ENCODE data around the gene HCRTR1. TPM values are rescaled to one million over a fixed set of nuclear protein-coding genes. Genes with fewer than 3 reads are reported as not detected.

The HCRTR1 gene
- polyA plus RNA-seq, 1 of the 3 experiments (the other 2 are of a cell fraction), result 0.03 TPM

- no peak for TF ChIP-seq FOXJ3 (CRISPR knock-in tag; IDR thresholded peaks at IDR 0.05)
Observed at GRCh38 chr1:31642897-31643296, 25.4 kb downstream of the HCRTR1 start (continued).

GRCh38 chr1:31643976-31644559 lies 26.6 kb downstream of the HCRTR1 start:
- peak overlapping the region; percentile 77; the same call in 1 of the 2 replicates for H2AFZ ChIP-seq (ENCODE audit: low read depth)
- H4K20me1 ChIP-seq (ENCODE audit: insufficient read depth), result peaks cover 4% of the 10 kb centered on the region; the same call in 1 of the 2 replicates
- ChIA-PET POLR2A (interaction anchor here (1.4 to 1.9 kb wide), 2 partner anchors 15 to 119 kb away, joined by 4 to 13 read pairs; no protein-coding TSS in a partner anchor), CTCF (interaction anchor here (0.8 to 2.6 kb wide), 9 partner anchors 11 to 80 kb away, joined by 3 to 12 read pairs (median 6); partner anchors contain the start of gene COL16A1)
- peaks cover 9% of the 10 kb centered on the region for H3F3A ChIP-seq (replicated peaks; ENCODE audit: insufficient read depth)
- no peaks in the 10 kb centered on the region for H3K9me3 ChIP-seq
- H3K4me2 ChIP-seq, result peak overlapping the region; percentile 84
- peaks cover 14 to 28% of the 10 kb centered on the region in 2 experiments; a peak in 3 of 4 replicates for H3K4me1 ChIP-seq (ENCODE audit: control insufficient read depth in 1 of 2, insufficient read depth in 2 of 2, low read depth in 1 of 2, low read length in 1 of 2)
- H3K27ac ChIP-seq (ENCODE audit: low read depth in 2 of 2, low read length in 1 of 2), result peak overlapping the region; percentile 92 to 99
- no peaks in the 10 kb centered on the region for H3K9me2 ChIP-seq
- H3K4me3 ChIP-seq (ENCODE audit: low read depth in 2 of 2, low read length in 1 of 2), result peak overlapping the region; percentile 68 to 96
- DNase-seq, result no peak
- H3K9ac ChIP-seq, result peak overlapping the region; percentile 85
- 2% methylated on average over 10 of the region's 18 CpGs for WGBS (ENCODE audit: low lambda C conversion rate)
- no peaks in the 10 kb centered on the region for H3K27me3 ChIP-seq (ENCODE audit: insufficient read depth)
- peak; percentile 55; the same call in 1 of the 2 replicates for TF ChIP-seq SIN3A (IDR thresholded peaks at IDR 0.05; ENCODE audit: borderline replicate concordance, low read depth, low read length)
- TF ChIP-seq MEF2A (IDR thresholded peaks at IDR 0.05; ENCODE audit: borderline replicate concordance, low read depth), result no peak
- no peak for TF ChIP-seq JUND (IDR thresholded peaks at IDR 0.05)
- H3K36me3 ChIP-seq (replicated peaks in 1 of 2; ENCODE audit: control insufficient read depth in 1 of 2, insufficient read depth in 2 of 2, low read length in 1 of 2), result peaks cover 0 to 7% of the 10 kb centered on the region in 2 experiments
- H3K79me2 ChIP-seq (ENCODE audit: insufficient read depth), result peaks cover 53% of the 10 kb centered on the region

GRCh38 chr1:31644560-31645273 lies 27.2 kb downstream of the HCRTR1 start, which contains the start of gene PEF1:
Gene PEF1, minus strand, starts transcription at chr1:31644876. Its CDS starts 12 bp downstream, at chr1:31644864.
- Histone ChIP-seq H3F3A (replicated peaks; ENCODE audit: insufficient read depth) (peaks cover 9% of the 10 kb centered on the region), H3K27ac (ENCODE audit: low read depth in 2 of 2, low read length in 1 of 2) (peak within 1 kb of the TSS; percentile 92 to 99), H3K4me3 (ENCODE audit: low read depth in 2 of 2, low read length in 1 of 2) (peak within 1 kb of the TSS; percentile 68 to 96), H2AFZ (ENCODE audit: low read depth) (peak within 1 kb of the TSS; percentile 77), H3K27me3 (ENCODE audit: insufficient read depth) (no peaks in the 10 kb centered on the region), H3K4me1 (ENCODE audit: control insufficient read depth in 1 of 2, insufficient read depth in 2 of 2, low read depth in 1 of 2, low read length in 1 of 2) (peaks cover 9 to 21% of the 10 kb centered on the region in 2 experiments; a peak in 3 of 4 replicates), H3K9ac (peak within 1 kb of the TSS; percentile 85), H4K20me1 (ENCODE audit: insufficient read depth) (no peaks in the 10 kb centered on the region), H3K4me2 (peak within 1 kb of the TSS; percentile 84), H3K36me3 (replicated peaks in 1 of 2; ENCODE audit: control insufficient read depth in 1 of 2, insufficient read depth in 2 of 2, low read length in 1 of 2) (peaks cover 0 to 7% of the 10 kb centered on the region in 2 experiments), H3K9me3 (no peaks in the 10 kb centered on the region), H3K9me2 (no peaks in the 10 kb centered on the region), H3K79me2 (ENCODE audit: insufficient read depth) (peaks cover 48% of the 10 kb centered on the region)
- WGBS (ENCODE audit: low lambda C conversion rate), result 1% methylated on average over 27 of the region's 56 CpGs
- ChIA-PET CTCF (interaction anchor here (0.7 to 2.1 kb wide), 9 partner anchors 11 to 120 kb away, joined by 3 to 12 read pairs (median 4); partner anchors contain the start of gene COL16A1), POLR2A (interaction anchor here (0.8 to 1.9 kb wide), 3 partner anchors 16 to 118 kb away, joined by 3 to 13 read pairs (median 4); no protein-coding TSS in a partner anchor)
- peak; percentile 98 for DNase-seq
- TF ChIP-seq RAD21 (IDR thresholded peaks at IDR 0.05; ENCODE audit: low read length) (no peak), FOSL2 (IDR thresholded peaks at IDR 0.05; ENCODE audit: borderline replicate concordance, low read depth) (no peak), POLR2AphosphoS5 (IDR thresholded peaks at IDR 0.05; ENCODE audit: low read depth, low read length) (peak; percentile 82), FOXM1 (IDR thresholded peaks at IDR 0.05; ENCODE audit: low read depth) (no peak), NRF1 (IDR thresholded peaks at IDR 0.05; ENCODE audit: low read depth, low read length) (no peak), FOXJ3 (CRISPR knock-in tag; IDR thresholded peaks at IDR 0.05) (no peak), REST (IDR thresholded peaks at IDR 0.05; ENCODE audit: low read depth, low read length) (no peak), USF2 (IDR thresholded peaks at IDR 0.05; ENCODE audit: borderline replicate concordance, low read depth, low read length) (no peak), CHD2 (IDR thresholded peaks at IDR 0.05; ENCODE audit: low read length, partially characterized antibody) (peak; percentile 38), IRF3 (IDR thresholded peaks at IDR 0.05; ENCODE audit: low read depth, low read length) (peak; percentile 42; the same call in 1 of the 2 replicates), SIN3A (IDR thresholded peaks at IDR 0.05; ENCODE audit: borderline replicate concordance, low read depth, low read length) (no peak), GATA2 (CRISPR knock-in tag; IDR thresholded peaks at IDR 0.05) (no peak), RFX5 (IDR thresholded peaks at IDR 0.05; ENCODE audit: low read length) (peak; percentile 82), RCOR1 (IDR thresholded peaks at IDR 0.05; ENCODE audit: low read length) (0 out of 2 replicates have a peak, but pooled peaks have one; percentile 18), YY1 (IDR thresholded peaks at IDR 0.05; ENCODE audit: low read depth) (peak; percentile 99)
